SIG-M5 (cell line): ENCODE results near the gene BUB1B.
"Not testable (repeated sequence)": the region's sequence is repeated elsewhere in the genome, so short reads cannot be mapped to it uniquely, and the experiment has no call there.

ENCODE experiments used
- DNase-seq: peaks from one replicate; lab custom pipeline; 2025; lab: John Stamatoyannopoulos, UW

Gene BUB1B

DNA sequence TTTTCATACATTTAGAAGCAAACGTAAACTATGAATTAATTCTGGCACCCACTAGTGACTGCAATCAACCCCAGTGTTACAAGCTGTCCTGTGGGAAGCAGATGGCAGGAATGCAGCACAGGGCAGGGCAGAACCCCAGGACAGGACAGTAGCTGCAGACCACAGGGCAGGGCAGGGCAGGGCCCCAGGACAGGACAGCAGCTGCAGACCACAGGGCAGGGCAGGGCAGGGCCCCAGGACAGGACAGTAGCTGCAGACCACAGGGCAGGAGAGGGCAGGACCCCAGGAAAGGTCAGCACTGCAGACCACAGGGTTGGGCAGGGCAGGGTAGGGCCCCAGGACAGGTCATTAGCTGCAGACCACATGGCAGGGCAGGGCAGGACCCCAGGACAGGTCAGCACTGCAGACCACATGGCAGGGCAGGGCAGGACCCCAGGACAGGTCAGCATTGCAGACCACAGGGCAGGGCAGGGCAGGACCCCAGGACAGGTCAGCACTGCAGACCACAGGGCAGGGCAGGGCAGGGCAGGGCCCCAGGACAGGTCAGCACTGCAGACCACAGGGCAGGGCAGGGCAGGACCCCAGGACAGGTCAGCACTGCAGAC, 24.9 kb upstream of the BUB1B start:
- not testable (repeated sequence) for DNase-seq

DNA sequence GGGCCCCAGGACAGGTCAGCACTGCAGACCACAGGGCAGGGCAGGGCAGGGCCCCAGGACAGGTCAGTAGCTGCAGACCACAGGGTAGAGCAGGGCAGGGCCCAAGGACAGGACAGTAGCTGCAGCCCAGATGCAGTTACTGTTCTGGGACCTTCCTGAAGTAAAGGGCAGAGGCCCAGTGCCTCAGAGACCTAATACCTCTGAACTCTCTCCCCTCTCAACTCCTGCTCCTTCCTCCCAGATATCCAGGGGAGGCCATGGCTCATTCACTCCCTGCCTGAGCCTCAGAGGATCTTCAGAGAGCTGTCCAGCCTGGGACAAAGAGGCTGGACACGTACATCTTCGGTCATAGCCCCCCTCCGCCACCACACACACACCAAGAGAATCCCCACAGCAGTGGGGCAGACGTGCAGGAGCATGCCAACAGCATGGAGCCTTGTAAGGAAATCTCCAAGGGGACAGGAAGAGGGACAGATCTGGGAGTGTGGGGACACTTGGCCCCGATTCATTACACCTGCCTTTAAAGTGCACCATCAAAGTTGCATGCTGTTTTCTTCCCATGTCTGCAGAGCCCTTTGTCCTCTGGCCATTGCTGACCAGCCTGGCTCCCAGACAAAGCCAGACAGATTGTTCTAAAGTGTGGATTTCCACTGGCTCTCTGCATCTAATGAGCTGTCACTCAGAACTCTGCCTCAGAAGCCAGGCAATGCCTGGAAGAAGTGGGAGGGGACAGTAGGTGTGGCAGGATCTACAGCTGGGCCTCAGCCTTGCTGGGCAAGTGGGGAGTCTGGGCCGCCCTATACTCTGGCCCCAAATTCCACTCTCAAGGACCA, 24.2 kb upstream of the BUB1B start:
- DNase-seq, result no peak

DNA sequence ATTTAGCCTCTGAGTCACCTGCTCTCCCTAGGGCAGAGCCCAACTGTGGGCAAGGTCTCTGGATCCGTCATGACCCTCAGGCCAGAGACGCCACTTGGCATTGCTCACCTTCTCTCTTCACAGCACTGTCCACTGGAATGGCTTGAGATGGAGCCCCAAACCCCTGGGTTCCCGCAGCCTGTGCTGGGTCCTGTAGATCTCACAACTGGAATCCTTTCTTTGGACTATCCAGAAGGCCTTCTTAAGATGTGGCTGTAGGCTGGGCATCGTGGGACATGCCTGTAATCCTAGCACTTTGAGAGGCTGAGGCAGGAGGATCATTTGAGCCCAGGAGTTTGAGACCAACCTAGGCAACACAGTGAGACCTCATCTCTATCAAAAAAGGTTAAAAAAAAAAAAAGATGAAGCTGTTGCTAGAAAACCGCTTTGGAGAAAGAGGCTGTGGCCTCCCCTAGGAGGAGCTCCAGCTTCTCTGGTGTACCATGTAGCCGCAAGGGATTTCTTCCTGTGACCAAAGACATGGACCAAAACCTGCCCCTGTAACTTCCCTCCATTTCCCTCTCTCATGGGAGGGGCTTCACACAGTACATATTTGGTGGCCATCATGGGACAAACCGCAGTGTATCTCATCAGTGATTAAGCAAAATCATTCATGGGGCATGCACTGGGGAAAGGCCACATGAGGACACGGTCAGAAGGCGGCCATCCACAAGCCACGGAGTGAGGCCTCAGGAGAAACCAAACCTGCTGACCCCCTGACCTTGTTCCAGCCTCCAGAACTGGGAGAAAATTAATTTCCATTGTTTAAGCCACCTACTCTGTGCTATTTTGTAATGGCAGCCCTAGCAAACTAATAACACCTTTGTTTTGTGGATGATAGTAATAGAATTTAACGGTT, 23.3 kb upstream of the BUB1B start:
- DNase-seq, result no peak

DNA sequence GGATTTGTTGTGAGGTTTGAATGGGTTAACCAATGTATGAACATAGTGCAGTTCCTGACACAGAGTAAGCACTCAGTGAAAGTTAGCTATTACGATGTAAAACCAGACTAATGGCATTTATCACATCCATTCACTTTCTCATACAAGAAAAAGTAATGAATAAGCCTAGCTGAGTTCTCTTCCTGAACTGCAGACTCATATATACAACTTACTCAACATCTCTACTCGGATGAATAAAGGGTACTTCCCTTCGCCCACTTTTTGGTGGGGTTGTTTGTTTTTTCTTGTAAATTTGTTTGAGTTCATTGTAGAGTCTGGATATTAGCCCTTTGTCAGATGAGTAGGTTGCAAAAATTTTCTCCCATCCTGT, 22.7 kb upstream of the BUB1B start:
- DNase-seq, result not testable (repeated sequence)

DNA sequence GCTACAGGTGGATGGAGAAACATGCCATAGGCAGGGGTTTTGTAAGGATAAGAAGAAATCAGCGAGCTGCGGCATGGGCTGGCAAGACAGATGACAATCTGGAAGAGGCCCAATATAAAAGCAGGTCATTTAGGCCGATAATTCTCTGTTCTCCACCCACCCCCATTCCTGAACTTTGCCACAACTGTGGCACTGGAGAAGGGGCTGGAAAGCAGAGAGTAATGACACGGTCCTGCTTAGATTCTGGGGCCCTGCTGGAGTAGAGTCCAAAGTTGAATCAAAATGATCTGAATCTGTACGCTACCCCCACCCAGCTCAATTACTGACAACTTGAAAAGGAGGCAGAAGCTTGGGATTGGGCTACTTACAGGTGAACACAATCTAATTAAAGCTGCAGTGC, 18.4 kb upstream of the BUB1B start:
- DNase-seq, result no peak

DNA sequence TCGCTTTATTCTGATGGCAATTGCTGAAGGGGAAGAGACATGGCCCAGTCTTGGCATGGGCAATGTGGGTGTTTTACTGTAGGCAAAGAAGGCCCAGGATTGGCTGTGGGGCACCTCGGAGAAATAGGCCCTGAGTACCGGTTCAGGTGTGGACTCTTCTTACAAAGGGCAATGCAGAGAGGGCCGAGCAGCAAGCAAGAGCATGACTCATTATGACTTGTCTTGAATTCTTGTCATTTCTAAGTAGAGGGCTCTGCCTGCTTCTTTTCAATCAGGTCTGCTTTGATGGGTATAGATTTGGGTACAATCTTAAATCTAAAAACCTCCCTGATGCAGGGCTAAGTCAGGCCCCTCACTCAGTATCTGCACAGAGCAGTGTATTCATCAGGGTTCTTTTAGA, 14.8 kb upstream of the BUB1B start:
- DNase-seq, result no peak

DNA sequence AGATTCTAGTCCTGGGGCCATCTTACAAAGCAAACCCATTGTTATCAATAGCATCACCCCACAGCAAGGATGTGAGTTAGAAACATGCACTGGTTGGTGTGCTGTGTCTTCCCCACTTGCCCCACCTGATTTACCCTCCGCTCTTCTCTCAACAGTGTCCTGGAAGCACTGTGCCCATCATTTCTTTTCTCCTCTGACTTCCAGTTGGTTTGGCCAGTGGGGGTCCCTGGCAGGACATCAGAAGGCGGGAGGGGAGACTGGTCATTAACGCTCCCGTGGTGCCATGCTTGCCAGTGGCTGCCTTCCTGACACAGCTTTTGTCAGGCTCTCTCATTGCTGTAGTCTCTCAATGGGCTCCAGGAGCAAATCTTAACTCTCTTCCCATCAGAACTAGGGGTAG, 11.5 kb upstream of the BUB1B start:
- DNase-seq, result no peak

DNA sequence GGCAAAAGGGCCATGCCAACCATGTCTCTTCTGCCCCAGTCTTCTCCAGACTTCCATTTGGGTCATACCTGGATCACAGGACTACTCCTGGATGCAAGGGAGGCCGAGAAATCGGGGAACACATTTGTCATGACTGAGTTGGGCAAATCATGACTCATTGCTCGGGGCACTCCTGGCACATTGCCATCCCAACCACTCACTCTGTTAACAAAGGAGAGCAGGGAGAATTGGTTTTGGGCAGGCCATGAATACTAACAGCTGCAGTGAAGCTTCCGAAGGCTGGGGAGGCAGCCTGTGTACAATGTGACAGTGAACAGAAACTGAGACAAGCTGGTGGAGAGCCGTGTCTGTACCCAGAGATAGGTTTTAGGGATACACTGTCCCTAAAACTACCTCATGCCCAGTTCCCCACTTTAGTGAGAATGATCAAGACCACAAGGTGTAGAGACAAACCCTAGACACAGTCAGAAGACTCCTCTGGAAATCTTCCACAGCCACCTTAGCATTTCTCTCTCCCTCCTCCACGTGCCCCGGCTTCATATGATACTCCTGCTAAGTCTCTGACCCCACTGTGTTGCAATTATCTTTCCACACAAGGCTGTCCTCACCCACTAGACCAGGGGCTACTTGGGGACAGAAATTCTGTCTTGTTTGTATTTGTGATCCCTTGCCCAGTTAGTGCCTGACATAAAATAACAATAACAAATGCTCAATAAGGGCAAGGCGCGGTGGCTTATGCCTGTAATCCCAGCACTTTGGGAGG, 10.5 kb upstream of the BUB1B start:
- no peak for DNase-seq

DNA sequence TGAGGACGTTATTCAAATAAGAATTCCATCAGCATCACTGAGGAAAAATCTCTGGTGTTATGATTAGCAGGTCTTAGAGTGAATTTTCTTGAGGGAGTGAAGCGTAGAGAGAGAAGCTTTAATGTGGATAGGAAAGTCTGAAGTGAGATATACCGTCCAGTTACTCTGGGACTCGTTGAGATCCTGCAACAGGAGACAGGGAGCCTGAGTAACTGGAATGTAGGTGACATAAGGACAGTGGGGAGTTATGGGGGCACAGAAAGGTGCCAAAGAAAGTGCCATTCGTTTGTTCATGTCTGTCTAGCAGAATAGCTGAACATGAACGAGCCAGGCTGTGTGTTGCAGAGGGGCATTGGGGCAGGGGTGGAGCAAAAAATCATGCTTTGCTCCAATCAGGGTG, 9.4 kb upstream of the BUB1B start:
- DNase-seq, result no peak

DNA sequence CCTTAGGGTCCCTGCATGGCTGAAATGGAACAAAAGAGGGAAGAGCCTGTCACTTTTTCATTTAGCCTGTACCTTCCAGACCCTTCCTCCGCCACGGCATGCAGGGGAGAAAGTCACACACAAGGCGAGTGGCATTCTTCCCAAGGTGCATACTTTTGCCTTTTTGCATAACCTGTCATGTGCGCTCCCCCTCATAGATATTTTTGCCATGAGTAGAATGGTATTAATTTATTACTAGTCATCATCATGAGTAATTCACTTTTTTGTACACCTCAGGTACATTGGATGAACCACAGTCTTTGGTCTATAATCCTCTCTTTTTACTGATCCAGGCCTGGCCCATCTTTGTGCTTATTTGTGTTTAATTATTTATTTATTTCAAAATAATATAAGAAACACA, 8.9 kb upstream of the BUB1B start:
- DNase-seq, result no peak

DNA sequence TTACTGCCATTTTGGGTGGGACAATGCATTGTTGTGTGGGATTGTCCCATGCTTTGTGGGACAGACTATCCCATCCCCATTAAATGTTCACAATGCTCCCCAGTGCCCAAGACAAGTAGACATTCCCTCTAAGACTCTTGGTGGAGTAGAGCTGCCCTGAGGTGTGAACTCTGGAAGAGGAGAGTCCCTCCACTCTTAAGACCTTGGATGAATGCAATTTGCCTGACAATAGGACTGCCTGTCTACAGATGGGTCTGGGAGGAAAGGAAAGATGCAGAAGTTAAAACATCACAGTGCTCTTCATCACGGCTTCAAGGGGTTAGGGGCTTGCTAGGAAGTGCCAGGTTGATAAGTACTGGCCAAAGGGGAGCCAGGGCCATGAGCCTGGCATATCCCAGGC, 6.0 kb upstream of the BUB1B start:
- not testable (repeated sequence) for DNase-seq

DNA sequence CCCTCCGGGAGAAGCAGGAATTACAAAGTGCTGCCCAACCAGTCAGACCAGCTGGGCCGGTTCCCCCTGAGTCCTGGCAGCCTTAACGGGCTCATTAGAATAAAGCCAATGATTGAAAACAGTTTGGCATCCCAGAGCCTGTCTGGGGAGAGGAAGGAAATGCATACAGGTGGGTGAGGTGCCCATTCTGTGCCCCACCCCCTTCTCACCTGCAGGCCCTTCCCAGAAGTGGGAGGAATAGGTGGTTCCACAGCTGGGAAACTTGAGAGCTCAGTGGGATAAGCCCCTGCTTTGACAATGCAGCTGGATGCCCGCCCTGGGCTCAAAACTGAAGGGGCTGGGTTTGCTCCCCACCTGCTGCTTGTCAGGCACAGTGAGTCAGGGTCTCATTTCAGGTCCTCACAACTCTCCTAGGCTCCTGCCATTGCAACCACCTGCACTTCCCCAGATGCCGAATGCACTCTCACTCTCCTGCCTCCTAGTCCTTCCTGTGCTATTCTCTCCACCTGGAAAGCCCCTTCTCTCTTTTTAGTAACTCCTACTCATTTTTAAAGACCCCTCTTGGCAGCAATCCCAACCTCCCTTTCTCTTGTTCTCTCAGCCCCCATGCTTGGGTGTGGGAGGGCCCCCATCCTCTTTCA, 5.5 kb upstream of the BUB1B start:
- no peak for DNase-seq

DNA sequence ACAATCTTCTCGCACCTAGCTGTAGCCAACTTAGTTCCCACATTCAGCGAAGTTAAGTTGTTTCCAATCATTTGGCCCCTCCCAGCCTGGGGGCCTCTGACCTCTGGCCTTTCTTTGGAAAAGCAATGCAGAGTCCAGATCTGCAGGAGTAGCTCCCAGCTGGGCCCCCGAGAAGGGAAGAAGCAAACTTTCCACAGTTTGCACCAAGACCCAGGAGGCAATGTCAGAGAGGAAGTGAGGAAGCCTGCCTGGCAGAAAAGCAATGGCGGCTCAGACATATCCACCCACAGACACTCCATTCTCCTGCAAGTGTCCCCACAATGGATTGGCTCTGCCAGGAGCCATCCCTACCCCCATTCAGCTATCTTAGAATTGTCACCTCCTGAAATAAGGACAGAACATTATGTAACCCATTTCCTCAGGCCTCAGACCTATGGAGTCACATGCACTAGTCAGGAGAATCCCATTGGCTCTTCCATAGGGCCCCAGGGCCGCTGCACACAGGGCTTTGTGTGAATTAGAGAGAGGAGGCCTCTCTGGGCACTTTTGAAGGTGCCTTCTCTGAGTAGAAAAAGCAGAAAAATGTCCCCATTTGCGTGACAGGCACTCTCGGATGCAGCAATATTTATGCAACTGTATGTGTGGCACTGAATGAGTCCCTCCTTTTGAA, 3.0 kb upstream of the BUB1B start:
- DNase-seq, result no peak

DNA sequence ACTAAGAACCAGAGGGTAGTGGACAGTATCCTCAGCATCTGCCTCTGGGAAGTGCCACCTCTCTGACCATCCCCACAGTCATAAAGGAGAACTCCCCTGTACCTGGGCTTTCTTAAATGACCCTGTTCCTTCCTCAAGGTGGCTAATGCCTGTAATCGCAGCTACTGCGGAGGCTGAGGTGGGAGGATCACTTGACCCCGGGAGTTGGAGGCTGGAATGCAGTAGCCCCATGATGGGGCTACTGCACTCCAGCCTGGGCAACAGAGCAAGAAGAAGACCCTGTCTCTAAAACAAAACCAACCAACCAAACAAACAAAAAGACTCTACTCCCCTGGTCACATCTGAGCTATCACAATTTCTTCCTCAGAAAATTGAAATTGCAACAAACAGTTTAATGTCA, 848 bp upstream of the BUB1B start:
- no peak for DNase-seq

DNA sequence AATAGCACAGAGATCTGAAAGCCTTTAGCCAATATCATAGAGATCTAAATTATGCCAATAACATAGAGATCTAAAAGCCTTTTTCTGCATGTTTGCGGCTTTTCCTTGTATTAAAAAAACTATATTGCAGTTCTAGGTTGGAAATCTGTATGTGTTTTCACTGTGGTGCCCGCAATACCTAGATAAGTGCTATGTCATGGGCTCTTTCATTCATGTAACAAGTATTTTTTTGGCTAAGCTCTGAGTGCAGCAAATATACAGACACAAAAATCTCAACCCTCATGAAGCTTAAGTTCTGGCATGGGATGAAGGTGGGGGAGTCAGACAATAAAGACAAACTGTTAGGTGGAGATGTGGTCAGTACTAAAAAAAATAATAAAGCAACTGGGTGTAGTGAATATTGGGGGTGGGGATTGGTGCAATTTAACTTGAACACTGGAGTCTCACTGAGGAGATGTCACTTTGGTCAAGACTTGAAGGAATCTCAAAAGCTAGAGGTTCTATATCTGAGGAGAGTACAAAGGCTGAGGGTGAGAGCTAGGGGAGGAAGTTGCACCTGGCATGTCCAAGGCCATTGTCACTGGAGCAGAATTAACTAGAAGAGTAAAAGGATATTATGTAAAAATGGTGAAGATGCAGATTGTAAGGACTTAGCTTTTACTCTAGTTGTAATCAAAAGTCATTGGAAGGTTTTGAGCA, 973 bp downstream of the BUB1B start:
- DNase-seq, result no peak

DNA sequence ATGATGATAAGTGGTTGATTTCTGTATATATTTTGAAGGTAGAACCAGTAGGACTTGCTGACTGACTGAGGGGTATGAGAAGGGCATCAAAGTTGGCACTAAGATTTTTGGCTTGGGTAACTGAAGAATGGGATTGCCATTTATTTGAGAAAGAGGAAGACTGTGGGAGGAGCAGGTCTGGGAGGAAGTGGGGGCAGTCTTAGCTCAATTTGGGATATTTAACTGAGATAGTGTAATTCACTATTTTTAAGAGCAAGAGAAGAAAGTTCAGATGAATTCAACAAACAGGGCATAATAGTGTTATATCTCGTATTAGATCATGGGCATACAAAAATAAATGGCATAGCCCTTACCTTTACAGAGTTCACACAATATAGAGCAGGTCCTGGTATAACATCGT, 1.7 kb downstream of the BUB1B start:
- DNase-seq, result no peak

DNA sequence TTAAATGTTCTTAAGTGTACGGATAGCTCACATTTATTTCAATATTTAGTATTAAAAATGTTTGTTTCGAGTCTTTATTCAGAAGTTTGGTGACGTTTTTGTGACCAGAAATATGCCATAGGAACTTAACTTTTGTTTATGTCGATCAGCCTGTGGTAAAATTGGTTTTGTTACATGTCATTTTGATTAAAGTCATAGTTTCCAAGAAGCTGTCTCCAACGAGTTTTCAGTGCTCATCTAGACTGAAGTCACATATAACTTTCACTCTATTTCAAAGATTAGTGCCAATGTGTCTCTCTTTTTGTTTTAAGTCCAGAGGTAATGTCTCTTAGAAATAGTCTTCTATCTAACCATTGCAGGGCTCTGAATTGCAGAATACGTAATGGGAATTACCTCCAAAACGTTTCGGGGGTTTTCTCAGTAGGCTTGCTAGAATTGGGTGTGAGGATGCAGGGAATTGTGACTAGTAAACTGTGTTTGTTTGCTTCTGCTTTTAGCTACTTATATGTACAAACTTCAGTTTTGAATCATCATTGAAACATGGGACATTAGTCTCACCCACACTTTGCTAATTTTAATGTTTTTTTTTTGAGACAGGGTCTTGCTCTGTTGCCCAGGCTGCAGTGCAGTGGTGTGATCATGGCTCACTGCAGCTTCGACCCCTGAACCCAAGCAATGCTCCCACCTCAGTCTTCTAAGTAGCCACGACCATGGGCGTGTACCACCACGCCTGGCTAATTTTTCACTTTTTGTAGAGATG, 3.0 kb downstream of the BUB1B start:
- DNase-seq, result no peak

DNA sequence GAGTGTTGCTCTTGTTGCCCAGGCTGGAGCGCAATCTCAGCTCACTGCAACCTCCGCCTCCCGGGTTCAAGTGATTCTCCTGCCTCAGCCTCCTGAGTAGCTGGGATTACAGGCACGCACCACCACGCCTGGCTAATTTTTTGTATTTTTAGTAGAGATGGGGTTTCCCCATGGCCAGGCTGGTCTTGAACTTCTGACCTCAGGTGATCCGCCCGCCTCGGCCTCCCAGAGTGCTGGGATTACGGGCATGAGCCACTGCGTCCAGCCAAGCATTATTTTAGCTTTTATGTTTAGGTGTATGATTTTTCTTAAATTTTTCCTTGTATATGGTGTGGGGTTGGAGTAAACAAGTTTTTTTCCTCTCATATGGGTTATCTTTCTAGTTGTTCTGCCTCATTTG, 6.5 kb downstream of the BUB1B start:
- DNase-seq, result not testable (repeated sequence)

DNA sequence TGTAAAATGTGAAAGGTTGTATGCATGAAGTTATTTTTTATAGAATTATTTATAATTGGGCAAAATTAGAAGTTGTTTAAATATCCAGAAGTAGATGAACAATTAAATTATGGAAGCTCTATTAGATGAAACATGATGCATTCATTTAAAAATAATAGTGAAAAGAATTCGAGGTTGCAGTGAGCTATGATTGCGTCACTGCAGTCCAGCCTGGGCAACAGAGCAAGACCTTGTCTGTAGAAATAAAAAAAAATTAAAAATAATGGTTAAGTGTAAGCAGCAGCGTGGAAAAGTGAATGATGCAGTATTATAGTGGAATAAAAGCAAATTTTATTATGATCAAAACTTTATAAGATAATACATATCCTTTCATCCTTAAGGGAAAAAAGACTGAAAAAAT, 14.3 kb downstream of the BUB1B start:
- DNase-seq, result no peak
